ENCODE measurements around the gene NKX3-2.

GRCh38 chr4:13561673-13562072 is 17.4 kb upstream of the NKX3-2 start:
- TF ChIP-seq CTCF (conservative IDR thresholded peaks at IDR 0.05 in 1 of 2, IDR thresholded peaks at IDR 0.05 in 1 of 2; ENCODE audit: extremely low read depth in 1 of 2, insufficient read depth in 1 of 2, low read depth in 1 of 2, low read length in 2 of 2) (no peak), EZH2 (IDR thresholded peaks at IDR 0.05; ENCODE audit: borderline replicate concordance, low read length) (no peak)

Measured in mammary epithelial cell (primary cell).